GM19351 (cell line): ENCODE results near the gene ACP5.

Experiments
- ATAC-seq: cut with Tn5 transposase; IDR thresholded peaks from one replicate; pipeline ENCODE4 v1.9.1; 2021; ENCODE audit warnings: mild to moderate bottlenecking, moderate library complexity; ENCODE audit not compliant: unreplicated experiment

ACP5 gene

GRCh38 chr19:11550265-11550664 lies 27.2 kb downstream of the ACP5 start:
- ATAC-seq: no peak

GRCh38 chr19:11549386-11549953 lies 28.0 kb downstream of the ACP5 start:
- ATAC-seq: no peak

GRCh38 chr19:11547929-11548700 lies 29.3 kb downstream of the ACP5 start:
- ATAC-seq: no peak

GRCh38 chr19:11541238-11541637 lies 36.2 kb downstream of the ACP5 start:
- ATAC-seq: peak; percentile 47

GRCh38 chr19:11540645-11541044 lies 36.8 kb downstream of the ACP5 start:
- ATAC-seq: no peak

- no peak for ATAC-seq
Measured at GRCh38 chr19:11539495-11540365, 37.7 kb downstream of the ACP5 start.

- no peak for ATAC-seq
Measured at GRCh38 chr19:11538232-11539036, 39.0 kb downstream of the ACP5 start, which contains the start of gene CNN1. TSS of gene CNN1 (plus strand) at chr19:11538851. CDS start at chr19:11538928, 77 bp downstream.

GRCh38 chr19:11535792-11536595 lies 41.5 kb downstream of the ACP5 start:
- ATAC-seq: no peak

- no peak for ATAC-seq
Measured at GRCh38 chr19:11534948-11535347, 42.5 kb downstream of the ACP5 start.

GRCh38 chr19:11534538-11534937 lies 42.9 kb downstream of the ACP5 start:
- no peak for ATAC-seq

GRCh38 chr19:11530432-11530831 lies 47.0 kb downstream of the ACP5 start:
- no peak for ATAC-seq

GRCh38 chr19:11528551-11529341 lies 48.7 kb downstream of the ACP5 start, which contains the start of gene ECSIT:
TSS of gene ECSIT (minus strand) at chr19:11529134. CDS start at chr19:11519170, 9,964 bp downstream.
- ATAC-seq: peak; percentile 98
